ENCODE measurements around the gene LAMB4. TPM values are rescaled to one million over a fixed set of nuclear protein-coding genes. Genes with fewer than 3 reads are reported as not detected.
A peak's percentile ranks its signal among the peaks of the same experiment; 100 is the strongest.

The LAMB4 gene
- total and polyA plus RNA-seq, 5 experiments from 2014 or later, result 0.27 to 1.4 TPM; not detected in 3

GRCh38 chr7:108007762-108008161 lies 122.4 kb downstream of the LAMB4 start:
- no peak for ATAC-seq
- POLR2A ChIA-PET, result no interaction called here
- no peak overlapping the region for H3K4me3 Mint-ChIP-seq
- H3K4me1 Mint-ChIP-seq, result peaks cover 6 to 17% (median 13%) of the 10 kb centered on the region in 4 donors
- H3K36me3 Mint-ChIP-seq, result peaks cover 0 to 6% (median 4%) of the 10 kb centered on the region in 3 donors
- H3K27me3 Mint-ChIP-seq, result peaks cover 32 to 53% (median 45%) of the 10 kb centered on the region in 5 donors
- no peak for DNase-seq
- H3K27ac Mint-ChIP-seq, result no peak overlapping the region
- H3K9me3 Mint-ChIP-seq, result peaks cover 0 to 5% (median 0%) of the 10 kb centered on the region in 9 donors

DNA sequence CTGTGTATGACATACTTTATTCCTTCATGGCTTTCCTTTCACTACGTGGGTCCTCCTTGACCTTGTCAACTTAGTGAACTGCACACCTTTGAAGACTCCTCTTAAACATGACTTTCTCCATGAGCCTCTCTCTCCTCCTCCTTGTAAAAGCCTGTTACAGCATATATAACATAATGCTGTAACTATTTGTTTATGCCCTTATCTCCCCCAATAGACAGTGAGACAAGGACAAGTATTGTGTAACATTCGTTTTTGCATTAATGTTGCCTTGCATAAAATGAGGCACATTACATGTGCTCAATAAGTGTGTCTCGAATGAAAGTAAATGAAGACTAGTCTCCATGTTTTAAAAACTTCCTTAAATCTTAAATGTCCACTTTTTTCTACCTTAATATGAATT lies 122.9 kb downstream of the LAMB4 start:
- H3K27ac Mint-ChIP-seq, result no peak overlapping the region
- ATAC-seq, result no peak
- no peak for DNase-seq
- POLR2A ChIA-PET, result no interaction called here
- H3K4me1 Mint-ChIP-seq, result peaks cover 9 to 20% (median 16%) of the 10 kb centered on the region in 4 donors
- H3K9me3 Mint-ChIP-seq, result peaks cover 0 to 5% (median 0%) of the 10 kb centered on the region in 9 donors
- H3K4me3 Mint-ChIP-seq, result no peak overlapping the region
- H3K36me3 Mint-ChIP-seq, result peaks cover 0 to 7% (median 4%) of the 10 kb centered on the region in 3 donors
- H3K27me3 Mint-ChIP-seq, result peaks cover 30 to 55% (median 49%) of the 10 kb centered on the region in 5 donors

GRCh38 chr7:108004220-108005142 lies 125.7 kb downstream of the LAMB4 start:
- H3K27ac Mint-ChIP-seq, result peak overlapping the region in 2 of 10 donors; percentile 3 to 5
- POLR2A ChIA-PET, result no interaction called here
- peaks cover 0 to 5% (median 0%) of the 10 kb centered on the region in 9 donors for H3K9me3 Mint-ChIP-seq
- peaks cover 0 to 7% (median 4%) of the 10 kb centered on the region in 3 donors for H3K36me3 Mint-ChIP-seq
- peaks cover 36 to 68% (median 59%) of the 10 kb centered on the region in 5 donors for H3K27me3 Mint-ChIP-seq
- no peak for DNase-seq
- peaks cover 12 to 34% (median 25%) of the 10 kb centered on the region in 4 donors for H3K4me1 Mint-ChIP-seq
- no peak for ATAC-seq
- H3K4me3 Mint-ChIP-seq, result peak overlapping the region; percentile 53 to 85 (median 79)

GRCh38 chr7:108003599-108003935 lies 126.6 kb downstream of the LAMB4 start:
- H3K9me3 Mint-ChIP-seq, result peaks cover 0 to 5% (median 0%) of the 10 kb centered on the region in 9 donors
- H3K27ac Mint-ChIP-seq, result no peak overlapping the region
- peaks cover 12 to 34% (median 25%) of the 10 kb centered on the region in 4 donors for H3K4me1 Mint-ChIP-seq
- no peak for ATAC-seq
- peaks cover 0 to 7% (median 4%) of the 10 kb centered on the region in 3 donors for H3K36me3 Mint-ChIP-seq
- POLR2A ChIA-PET, result no interaction called here
- DNase-seq, result no peak
- H3K27me3 Mint-ChIP-seq, result peaks cover 34 to 68% (median 60%) of the 10 kb centered on the region in 5 donors
- H3K4me3 Mint-ChIP-seq, result peak overlapping the region; percentile 53 to 85 (median 79)

DNA sequence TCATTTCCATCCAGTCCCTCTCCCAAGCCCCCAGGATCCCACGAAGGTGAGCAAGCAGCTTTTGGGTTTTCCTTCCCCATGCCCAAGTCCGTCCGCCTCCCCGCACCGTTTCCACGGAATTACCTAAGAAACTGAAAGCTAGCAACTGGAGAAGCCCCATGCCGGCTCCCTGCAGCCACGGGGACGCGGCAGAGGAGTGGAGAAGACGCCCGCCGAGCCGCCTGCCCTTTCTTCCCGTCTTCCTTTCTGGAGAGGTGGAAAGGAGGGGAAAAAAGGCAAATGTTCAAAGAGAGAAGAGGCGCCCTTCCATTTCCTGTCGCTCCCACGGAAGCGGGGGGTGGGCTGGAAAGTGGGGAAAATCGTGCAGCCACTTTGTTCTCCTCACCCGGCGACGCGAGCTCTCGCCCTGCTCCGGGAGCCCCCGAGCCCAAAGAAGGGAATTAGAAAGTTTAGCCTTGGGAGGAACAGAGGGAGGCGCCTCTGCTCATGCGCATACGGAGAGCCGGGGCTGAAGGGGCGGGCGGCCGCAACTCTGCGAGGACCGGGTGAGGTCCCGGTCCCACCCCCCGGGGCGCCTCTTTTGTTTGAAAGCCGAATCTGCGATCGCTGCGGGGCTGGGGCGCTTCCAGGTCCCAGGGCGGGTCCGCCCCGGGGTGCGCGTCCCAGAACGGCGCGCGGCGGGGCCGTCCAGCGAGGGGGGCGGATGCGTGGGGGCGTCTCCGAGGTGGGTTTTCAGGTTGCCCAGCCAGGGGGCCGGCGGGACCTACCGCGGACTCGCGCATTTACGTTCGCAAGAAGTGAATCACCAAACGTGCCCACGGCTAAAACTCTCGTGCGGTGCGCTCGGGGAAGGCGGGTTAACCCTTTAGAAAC lies 127.2 kb downstream of the LAMB4 start, which contains the start of gene LAMB1:
LAMB1 (minus strand) TSS at position 436 of the 873 bp plus-strand sequence; CDS start at position 160, 276 bp downstream.
- H3K27me3 Mint-ChIP-seq, result peaks cover 34 to 68% (median 60%) of the 10 kb centered on the region in 5 donors
- POLR2A ChIA-PET, result no interaction called here
- H3K4me1 Mint-ChIP-seq, result peaks cover 12 to 34% (median 25%) of the 10 kb centered on the region in 4 donors
- peaks cover 0 to 5% (median 0%) of the 10 kb centered on the region in 9 donors for H3K9me3 Mint-ChIP-seq
- peak within 1 kb of the TSS in 2 of 10 donors; percentile 5 to 29 for H3K27ac Mint-ChIP-seq
- peaks cover 0 to 7% (median 4%) of the 10 kb centered on the region in 3 donors for H3K36me3 Mint-ChIP-seq
- H3K4me3 Mint-ChIP-seq, result peak within 1 kb of the TSS; percentile 75 to 90 (median 82)
- DNase-seq (peak in 2 of 10 donors; percentile 9 to 18), ATAC-seq (peak; percentile 29 to 49)

DNA sequence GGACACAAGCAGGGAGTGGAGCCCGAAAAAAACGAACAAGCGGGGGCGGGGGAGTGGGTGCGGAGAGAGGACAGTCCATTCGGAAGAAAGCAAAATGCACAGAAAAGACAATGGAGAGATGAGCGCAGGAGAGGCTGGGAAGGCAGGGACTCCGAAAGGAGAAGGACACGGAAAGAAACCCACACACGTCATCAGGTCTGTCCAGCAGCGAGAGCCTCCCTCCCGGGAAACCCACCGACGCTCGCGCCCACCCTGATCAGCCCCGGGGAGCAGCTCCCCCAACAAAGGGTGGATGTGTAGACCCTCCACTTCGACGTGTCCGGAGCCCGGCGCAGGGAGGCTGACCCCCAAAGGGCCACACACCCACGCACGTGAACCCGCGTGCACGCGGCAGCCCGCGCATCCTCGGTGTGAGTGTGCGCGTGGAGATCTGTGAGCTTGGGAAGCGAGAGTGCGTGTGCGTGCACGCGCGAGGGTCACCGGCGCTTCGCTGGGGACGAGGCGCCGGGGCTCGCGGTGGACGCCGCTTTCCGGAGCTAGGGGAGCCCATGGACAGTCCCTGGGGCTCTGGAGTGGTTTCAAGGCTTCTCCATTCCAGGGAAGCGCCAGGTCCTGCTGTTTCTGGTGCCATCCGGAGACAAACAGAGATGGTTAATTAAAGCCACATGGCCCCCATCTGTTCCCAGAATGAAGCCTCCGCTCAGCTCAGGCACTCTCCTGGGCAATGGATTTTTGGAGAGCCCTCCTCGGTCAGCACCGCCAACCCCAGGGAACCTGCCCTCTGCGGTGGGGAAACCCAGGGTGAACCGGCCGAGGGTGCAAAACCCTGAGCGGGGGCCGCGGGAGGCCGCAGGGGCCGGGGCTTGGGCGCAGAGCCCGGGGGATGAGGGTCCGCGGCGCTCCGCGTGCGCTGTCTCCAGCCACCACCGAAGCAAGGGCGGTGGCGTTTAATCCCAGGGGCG lies 128.1 kb downstream of the LAMB4 start:
- H3K27ac Mint-ChIP-seq, result no peak overlapping the region
- no peak for DNase-seq
- H3K36me3 Mint-ChIP-seq, result peaks cover 0 to 7% (median 4%) of the 10 kb centered on the region in 3 donors
- POLR2A ChIA-PET, result no interaction called here
- H3K4me3 Mint-ChIP-seq, result peak overlapping the region; percentile 75 to 90 (median 82)
- H3K9me3 Mint-ChIP-seq, result peaks cover 0 to 5% (median 0%) of the 10 kb centered on the region in 9 donors
- no peak for ATAC-seq
- peaks cover 31 to 60% (median 58%) of the 10 kb centered on the region in 5 donors for H3K27me3 Mint-ChIP-seq
- H3K4me1 Mint-ChIP-seq, result peaks cover 12 to 34% (median 25%) of the 10 kb centered on the region in 4 donors

- Mint-ChIP-seq H3K4me3 (peak overlapping the region; percentile 69 to 87 (median 79)), H3K36me3 (peaks cover 0 to 7% (median 4%) of the 10 kb centered on the region in 3 donors), H3K4me1 (peaks cover 11 to 34% (median 25%) of the 10 kb centered on the region in 4 donors), H3K27me3 (peaks cover 27 to 59% (median 56%) of the 10 kb centered on the region in 5 donors), H3K9me3 (peaks cover 0 to 3% (median 0%) of the 10 kb centered on the region in 9 donors), H3K27ac (no peak overlapping the region)
- POLR2A ChIA-PET, result no interaction called here
- ATAC-seq (no peak), DNase-seq (no peak)
Observed at GRCh38 chr7:108000875-108001763, 129.0 kb downstream of the LAMB4 start.

GRCh38 chr7:107999779-108000560 lies 130.2 kb downstream of the LAMB4 start:
- peak overlapping the region in 1 of 10 donors; percentile 33 for H3K4me3 Mint-ChIP-seq
- peaks cover 0 to 7% (median 4%) of the 10 kb centered on the region in 3 donors for H3K36me3 Mint-ChIP-seq
- no peak overlapping the region for H3K27ac Mint-ChIP-seq

DNA sequence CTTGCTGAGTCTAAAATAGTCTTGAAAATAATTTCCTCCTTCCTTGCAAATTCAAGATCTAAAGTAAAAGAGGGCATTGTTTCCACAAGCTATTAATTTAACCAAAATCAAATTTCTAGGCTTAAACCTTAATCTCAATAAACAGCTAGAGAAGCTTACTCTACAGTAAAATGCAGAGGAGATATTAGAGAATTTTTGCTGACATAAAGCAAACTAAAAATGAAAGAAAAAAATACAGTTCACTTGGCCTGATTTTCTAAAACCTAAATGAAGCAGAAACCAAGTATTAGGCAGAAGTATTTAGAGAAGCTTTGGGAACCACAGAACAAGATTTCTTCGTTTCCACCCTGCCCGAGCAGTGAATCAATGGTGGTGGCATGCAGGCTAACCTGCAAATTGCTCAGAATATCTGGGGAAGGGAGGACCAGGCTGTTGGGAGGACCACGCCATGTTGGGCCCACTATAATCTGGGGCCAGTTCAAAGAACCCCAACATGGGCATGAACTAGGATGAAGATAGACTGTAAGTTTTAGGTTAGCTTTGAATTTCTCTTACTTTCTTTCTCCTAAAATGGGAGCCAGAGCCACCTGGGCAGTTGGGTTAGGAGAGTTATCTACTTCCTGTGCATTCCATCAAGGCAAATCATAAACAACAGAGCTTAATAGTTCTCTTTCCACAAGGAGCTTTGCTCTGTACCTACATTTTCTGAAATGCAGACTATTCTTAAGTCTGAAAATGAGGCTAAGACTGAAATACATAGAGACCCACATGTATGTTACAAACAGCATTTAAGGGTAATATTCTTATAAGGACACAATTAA lies 131.3 kb downstream of the LAMB4 start:
- POLR2A ChIA-PET, result no interaction called here
- peak overlapping the region in 1 of 10 donors; percentile 10 for H3K4me3 Mint-ChIP-seq
- ATAC-seq (no peak), DNase-seq (no peak)
- H3K36me3 Mint-ChIP-seq, result peaks cover 0 to 4% (median 1%) of the 10 kb centered on the region in 3 donors
- H3K27ac Mint-ChIP-seq, result no peak overlapping the region
- H3K27me3 Mint-ChIP-seq, result peaks cover 14 to 57% (median 41%) of the 10 kb centered on the region in 5 donors
- peaks cover 0 to under 1% (median 0%) of the 10 kb centered on the region in 9 donors for H3K9me3 Mint-ChIP-seq
- peaks cover 7 to 22% (median 18%) of the 10 kb centered on the region in 4 donors for H3K4me1 Mint-ChIP-seq

More at GRCh38 chr7:107999779-108000560, 130.2 kb downstream of the LAMB4 start:
- DNase-seq (no peak), ATAC-seq (no peak)
- Mint-ChIP-seq H3K27me3 (peaks cover 21 to 61% (median 46%) of the 10 kb centered on the region in 5 donors), H3K9me3 (peaks cover 0 to 3% (median 0%) of the 10 kb centered on the region in 9 donors), H3K4me1 (peaks cover 11 to 31% (median 24%) of the 10 kb centered on the region in 4 donors)
- POLR2A ChIA-PET, result no interaction called here

All from naive thymus-derived CD8-positive, alpha-beta T cell (primary cell).